Measurements from ENCODE around the gene C11orf21. TPM values are rescaled to one million over a fixed set of nuclear protein-coding genes. Genes with fewer than 3 reads are reported as not detected.
A peak's percentile ranks its signal among the peaks of the same experiment; 100 is the strongest.
"Not testable (repeated sequence)": the region's sequence is repeated elsewhere in the genome, so short reads cannot be mapped to it uniquely, and the experiment has no call there.

The C11orf21 gene
- total RNA-seq, 1 donor from 2014 or later = 0.51 TPM

DNA sequence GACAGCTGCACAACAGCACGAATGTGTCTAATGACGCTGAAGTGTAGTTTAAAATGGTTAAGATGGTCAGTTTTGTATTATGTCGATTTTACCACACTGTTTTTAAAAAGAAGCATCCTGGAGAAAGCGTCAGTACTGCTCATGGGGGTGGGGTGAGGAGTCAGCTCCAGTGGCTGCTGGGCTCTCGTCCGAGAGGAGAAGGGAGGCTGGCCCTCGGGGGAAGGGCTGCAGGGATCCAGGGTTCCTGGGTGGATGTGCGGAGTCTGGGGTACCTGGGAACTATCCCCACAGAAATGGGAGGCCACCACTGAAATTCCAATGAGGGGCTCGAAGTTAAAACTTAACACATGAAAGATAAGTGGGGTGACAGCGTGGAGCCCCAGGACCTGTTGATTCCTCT is 11.9 kb downstream of the C11orf21 start:
- DNase-seq (ENCODE audit: extremely low spot score, unreplicated experiment) = peak; percentile 36
- no peak overlapping the region for H3K4me3 Mint-ChIP-seq
- H3K36me3 Mint-ChIP-seq = no peaks in the 10 kb centered on the region
- H3K4me1 Mint-ChIP-seq (ENCODE audit: unreplicated experiment) = peaks cover 5% of the 10 kb centered on the region
- TF ChIP-seq, protein P1, sequence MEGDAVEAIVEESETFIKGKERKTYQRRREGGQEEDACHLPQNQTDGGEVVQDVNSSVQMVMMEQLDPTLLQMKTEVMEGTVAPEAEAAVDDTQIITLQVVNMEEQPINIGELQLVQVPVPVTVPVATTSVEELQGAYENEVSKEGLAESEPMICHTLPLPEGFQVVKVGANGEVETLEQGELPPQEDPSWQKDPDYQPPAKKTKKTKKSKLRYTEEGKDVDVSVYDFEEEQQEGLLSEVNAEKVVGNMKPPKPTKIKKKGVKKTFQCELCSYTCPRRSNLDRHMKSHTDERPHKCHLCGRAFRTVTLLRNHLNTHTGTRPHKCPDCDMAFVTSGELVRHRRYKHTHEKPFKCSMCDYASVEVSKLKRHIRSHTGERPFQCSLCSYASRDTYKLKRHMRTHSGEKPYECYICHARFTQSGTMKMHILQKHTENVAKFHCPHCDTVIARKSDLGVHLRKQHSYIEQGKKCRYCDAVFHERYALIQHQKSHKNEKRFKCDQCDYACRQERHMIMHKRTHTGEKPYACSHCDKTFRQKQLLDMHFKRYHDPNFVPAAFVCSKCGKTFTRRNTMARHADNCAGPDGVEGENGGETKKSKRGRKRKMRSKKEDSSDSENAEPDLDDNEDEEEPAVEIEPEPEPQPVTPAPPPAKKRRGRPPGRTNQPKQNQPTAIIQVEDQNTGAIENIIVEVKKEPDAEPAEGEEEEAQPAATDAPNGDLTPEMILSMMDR (conservative IDR thresholded peaks at IDR 0.05) = no peak
- H3K9me3 Mint-ChIP-seq = no peaks in the 10 kb centered on the region
- no peak overlapping the region for H3K27ac Mint-ChIP-seq
- peaks cover 43% of the 10 kb centered on the region for H3K27me3 Mint-ChIP-seq

DNA sequence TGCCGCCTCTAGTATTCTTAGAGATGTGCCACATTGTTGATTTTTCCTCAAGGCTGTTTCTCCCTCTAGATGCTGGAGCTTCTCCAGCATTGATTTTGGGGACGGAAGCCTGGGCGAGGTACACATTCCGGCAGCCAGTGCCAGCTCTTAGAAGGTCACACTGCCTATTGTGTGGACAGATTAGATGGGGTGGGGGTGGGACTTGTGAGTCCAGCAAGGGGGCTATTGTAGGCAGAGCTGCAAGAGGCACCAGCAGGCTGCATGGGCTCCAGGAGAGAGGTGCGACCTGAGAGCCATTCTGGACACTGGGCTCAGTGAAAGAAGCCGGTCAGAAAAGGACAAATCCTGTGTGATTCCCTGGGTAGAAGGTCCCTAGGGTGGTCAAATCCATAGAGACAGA is 12.4 kb downstream of the C11orf21 start:
- H3K27ac Mint-ChIP-seq = no peak overlapping the region
- H3K27me3 Mint-ChIP-seq = peaks cover 43% of the 10 kb centered on the region
- peaks cover 5% of the 10 kb centered on the region for H3K4me1 Mint-ChIP-seq (ENCODE audit: unreplicated experiment)
- TF ChIP-seq, protein P1 (conservative IDR thresholded peaks at IDR 0.05) = no peak
- H3K9me3 Mint-ChIP-seq = no peaks in the 10 kb centered on the region
- no peak overlapping the region for H3K4me3 Mint-ChIP-seq
- DNase-seq (ENCODE audit: extremely low spot score, unreplicated experiment) = peak; percentile 24
- no peaks in the 10 kb centered on the region for H3K36me3 Mint-ChIP-seq

DNA sequence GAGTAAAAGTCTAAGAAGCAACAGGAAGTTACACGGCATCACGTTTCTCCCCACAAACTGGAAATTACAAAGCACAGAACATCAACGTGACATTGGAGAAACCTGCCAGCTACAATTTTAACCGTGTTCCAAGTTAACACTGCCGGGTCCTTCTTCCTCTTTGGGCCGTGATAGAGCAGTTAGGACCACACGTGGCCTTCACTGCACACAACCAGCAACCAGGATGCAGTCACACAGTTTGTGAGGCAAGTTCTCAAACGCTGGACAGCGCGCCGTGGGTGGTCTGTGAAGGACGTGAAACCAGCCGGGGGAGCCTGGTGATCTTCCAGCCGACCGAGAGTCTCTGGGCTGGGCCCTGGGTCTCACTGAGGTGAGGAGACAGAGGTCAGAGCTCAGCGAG is 14.6 kb downstream of the C11orf21 start:
- TF ChIP-seq, protein P1 (conservative IDR thresholded peaks at IDR 0.05) = no peak
- no peak overlapping the region for H3K27ac Mint-ChIP-seq
- H3K27me3 Mint-ChIP-seq = peaks cover 47% of the 10 kb centered on the region
- H3K9me3 Mint-ChIP-seq = no peaks in the 10 kb centered on the region
- H3K4me3 Mint-ChIP-seq = no peak overlapping the region
- H3K4me1 Mint-ChIP-seq (ENCODE audit: unreplicated experiment) = peaks cover 5% of the 10 kb centered on the region
- H3K36me3 Mint-ChIP-seq = no peaks in the 10 kb centered on the region
- DNase-seq (ENCODE audit: extremely low spot score, unreplicated experiment) = peak; percentile 55

DNA sequence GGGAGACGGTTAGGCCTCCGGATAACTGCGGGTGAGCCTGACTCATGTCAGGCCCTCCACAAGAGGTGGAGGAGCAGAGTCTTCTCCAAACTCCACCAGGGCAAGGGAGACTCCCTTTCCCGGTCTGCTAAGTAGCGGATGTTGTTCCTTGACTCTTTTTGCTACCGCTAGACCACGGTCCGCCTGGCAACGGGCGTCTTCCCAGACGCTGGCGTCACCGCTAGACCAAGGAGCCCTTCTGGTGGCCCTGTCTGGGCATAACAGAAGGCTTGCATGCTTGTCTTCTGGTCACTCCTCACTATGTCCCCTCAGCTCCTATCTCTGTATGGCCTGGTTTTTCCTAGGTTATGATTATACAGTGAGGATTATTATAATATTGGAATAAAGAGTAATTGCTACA is 15.4 kb downstream of the C11orf21 start:
- peaks cover 52% of the 10 kb centered on the region for H3K27me3 Mint-ChIP-seq
- H3K9me3 Mint-ChIP-seq; H3K4me1 Mint-ChIP-seq (ENCODE audit: unreplicated experiment); H3K4me3 Mint-ChIP-seq; H3K36me3 Mint-ChIP-seq; H3K27ac Mint-ChIP-seq: not testable (repeated sequence)
- DNase-seq (ENCODE audit: extremely low spot score, unreplicated experiment) = peak; percentile 37

DNA sequence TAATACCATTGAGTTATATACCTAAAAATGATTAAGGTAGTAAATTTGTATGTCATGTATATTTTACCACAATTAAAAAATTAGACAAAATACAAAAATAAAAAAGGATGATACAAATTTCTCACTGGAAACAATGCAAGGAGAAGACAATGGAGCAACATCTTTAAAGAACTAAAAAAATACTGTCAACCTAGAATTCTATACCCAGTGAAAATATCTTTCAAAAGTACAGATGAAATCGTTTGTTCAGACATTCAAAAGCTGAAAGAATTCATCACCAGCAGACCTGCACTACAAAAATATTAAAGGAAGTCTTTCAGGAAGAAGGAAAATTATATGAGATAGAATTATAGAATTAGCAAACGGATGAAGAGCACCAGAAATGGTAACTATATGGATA is 21.5 kb downstream of the C11orf21 start:
- no peaks in the 10 kb centered on the region for H3K9me3 Mint-ChIP-seq
- peaks cover 46% of the 10 kb centered on the region for H3K27me3 Mint-ChIP-seq
- TF ChIP-seq, protein P1 (conservative IDR thresholded peaks at IDR 0.05) = no peak

DNA sequence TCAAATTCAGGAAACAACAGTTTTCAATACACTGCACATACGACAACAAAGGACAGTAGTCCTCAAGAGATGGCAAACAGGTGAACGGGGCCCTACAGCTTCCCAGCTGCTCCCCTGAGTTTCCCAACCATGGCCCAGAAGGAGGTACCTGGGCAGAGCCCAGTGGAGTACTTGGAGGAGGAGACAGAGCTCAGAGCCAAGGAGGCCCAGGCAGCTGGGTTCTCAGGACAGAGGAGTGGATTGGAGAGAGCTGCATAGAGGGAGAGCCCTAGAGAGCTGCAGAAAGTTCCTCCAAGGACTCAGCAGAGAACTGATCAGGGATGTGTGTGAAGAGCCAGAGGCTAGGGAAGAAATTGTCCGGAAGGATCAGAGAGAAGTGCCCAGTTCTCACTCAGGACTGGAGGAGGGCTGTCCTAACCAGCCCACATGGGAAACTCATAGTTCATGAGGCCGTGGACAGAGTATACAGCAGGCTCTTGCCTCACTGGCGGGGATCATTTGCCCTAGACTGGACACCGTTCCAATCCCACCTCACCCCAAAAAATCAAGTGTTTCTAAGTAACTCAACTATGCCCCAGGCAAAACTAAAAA is 23.7 kb downstream of the C11orf21 start:
- no peak overlapping the region for H3K27ac Mint-ChIP-seq
- H3K27me3 Mint-ChIP-seq = peaks cover 49% of the 10 kb centered on the region
- no peak overlapping the region for H3K4me3 Mint-ChIP-seq
- H3K36me3 Mint-ChIP-seq = no peaks in the 10 kb centered on the region
- H3K4me1 Mint-ChIP-seq (ENCODE audit: unreplicated experiment) = no peaks in the 10 kb centered on the region
- TF ChIP-seq, protein P1 (conservative IDR thresholded peaks at IDR 0.05) = no peak
- DNase-seq (ENCODE audit: extremely low spot score, unreplicated experiment) = no peak
- H3K9me3 Mint-ChIP-seq = no peaks in the 10 kb centered on the region

More for the DNA sequence above, 21.5 kb downstream of the C11orf21 start:
- Mint-ChIP-seq H3K36me3 (no peaks in the 10 kb centered on the region), H3K27ac (no peak overlapping the region), H3K4me3 (no peak overlapping the region), H3K4me1 (ENCODE audit: unreplicated experiment) (no peaks in the 10 kb centered on the region)
- no peak for DNase-seq (ENCODE audit: extremely low spot score, unreplicated experiment)
